Neuron (in vitro differentiated cells): Measurements from ENCODE around the gene GPR107.

Source experiments
- H2AFZ ChIP-seq: one replicate; pipeline ENCODE4 v1.6.1; 2013; ENCODE audit warnings: low read depth, mild to moderate bottlenecking, inconsistent platforms, low read length, moderate library complexity
- H3K27me3 ChIP-seq: one replicate; pipeline ENCODE4 v1.6.1; 2013; ENCODE audit warnings: low read length; ENCODE audit not compliant: insufficient read depth
- H3K36me3 ChIP-seq: one replicate; pipeline ENCODE4 v1.6.1; 2013; ENCODE audit warnings: low read length; ENCODE audit not compliant: insufficient read depth
- H3K4me1 ChIP-seq: one replicate; pipeline ENCODE4 v1.6.1; 2013; ENCODE audit warnings: low read length; ENCODE audit not compliant: insufficient read depth
- H3K4me3 ChIP-seq: 2 replicates; pipeline ENCODE4 v1.5.1; 2013; ENCODE audit warnings: mild to moderate bottlenecking, low read length, moderate library complexity
- H3K9me3 ChIP-seq: one replicate; pipeline ENCODE4 v1.6.1; 2013; ENCODE audit warnings: low read length

GPR107 gene

GRCh38 chr9:130039528-130040147 lies 14.1 kb upstream of the GPR107 start:
- Histone ChIP-seq H3K4me1 (peaks cover 12% of the 10 kb centered on the region), H3K4me3 (no peak overlapping the region), H3K36me3 (no peaks in the 10 kb centered on the region), H3K9me3 (peaks cover 5% of the 10 kb centered on the region), H2AFZ (no peak overlapping the region), H3K27me3 (no peaks in the 10 kb centered on the region)

GRCh38 chr9:130040984-130041647 lies 12.6 kb upstream of the GPR107 start:
- H3K27me3 ChIP-seq = no peaks in the 10 kb centered on the region
- H3K4me1 ChIP-seq = peaks cover 12% of the 10 kb centered on the region
- H3K4me3 ChIP-seq = peak overlapping the region; percentile 76
- H3K9me3 ChIP-seq = peaks cover 3% of the 10 kb centered on the region
- H2AFZ ChIP-seq = no peak overlapping the region
- no peaks in the 10 kb centered on the region for H3K36me3 ChIP-seq

GRCh38 chr9:130041648-130042405 lies 11.9 kb upstream of the GPR107 start:
- peaks cover 12% of the 10 kb centered on the region for H3K4me1 ChIP-seq
- peaks cover 3% of the 10 kb centered on the region for H3K9me3 ChIP-seq
- no peaks in the 10 kb centered on the region for H3K27me3 ChIP-seq
- no peaks in the 10 kb centered on the region for H3K36me3 ChIP-seq
- H2AFZ ChIP-seq = peak overlapping the region; percentile 57
- peak overlapping the region; percentile 76 for H3K4me3 ChIP-seq

- H2AFZ ChIP-seq = peak overlapping the region; percentile 57
- no peaks in the 10 kb centered on the region for H3K27me3 ChIP-seq
- H3K36me3 ChIP-seq = no peaks in the 10 kb centered on the region
- H3K9me3 ChIP-seq = peaks cover 3% of the 10 kb centered on the region
- peak overlapping the region; percentile 76 for H3K4me3 ChIP-seq
- H3K4me1 ChIP-seq = peaks cover 12% of the 10 kb centered on the region
Measured at GRCh38 chr9:130042406-130042884, 11.3 kb upstream of the GPR107 start.

- H3K27me3 ChIP-seq = no peaks in the 10 kb centered on the region
- H2AFZ ChIP-seq = peak within 1 kb of the TSS; percentile 76
- peaks cover 3% of the 10 kb centered on the region for H3K9me3 ChIP-seq
- peak within 1 kb of the TSS; percentile 76 for H3K4me3 ChIP-seq
- H3K4me1 ChIP-seq = peaks cover 12% of the 10 kb centered on the region
- no peaks in the 10 kb centered on the region for H3K36me3 ChIP-seq
Measured at GRCh38 chr9:130042885-130043653, 10.6 kb upstream of the GPR107 start, which contains the start of gene FNBP1. TSS of gene FNBP1 (minus strand) at chr9:130043189. CDS start at chr9:130042975, 214 bp downstream.

GRCh38 chr9:130043654-130044623 lies 9.8 kb upstream of the GPR107 start:
- H3K36me3 ChIP-seq = no peaks in the 10 kb centered on the region
- H3K4me1 ChIP-seq = peaks cover 12% of the 10 kb centered on the region
- H2AFZ ChIP-seq = peak overlapping the region; percentile 76
- H3K27me3 ChIP-seq = no peaks in the 10 kb centered on the region
- H3K9me3 ChIP-seq = peaks cover 3% of the 10 kb centered on the region
- peak overlapping the region; percentile 41 for H3K4me3 ChIP-seq

GRCh38 chr9:130045725-130046450 lies 7.8 kb upstream of the GPR107 start:
- H3K4me1 ChIP-seq = peaks cover 10% of the 10 kb centered on the region
- no peaks in the 10 kb centered on the region for H3K27me3 ChIP-seq
- no peak overlapping the region for H2AFZ ChIP-seq
- H3K4me3 ChIP-seq = no peak overlapping the region
- H3K36me3 ChIP-seq = no peaks in the 10 kb centered on the region
- H3K9me3 ChIP-seq = peaks cover 3% of the 10 kb centered on the region

- H3K9me3 ChIP-seq = no peaks in the 10 kb centered on the region
Measured at GRCh38 chr9:130049431-130050210, 4.1 kb upstream of the GPR107 start.

GRCh38 chr9:130050462-130050861 lies 3.2 kb upstream of the GPR107 start:
- H3K36me3 ChIP-seq = no peaks in the 10 kb centered on the region
- H2AFZ ChIP-seq = no peak overlapping the region
- H3K9me3 ChIP-seq = no peaks in the 10 kb centered on the region
- H3K4me1 ChIP-seq = peaks cover 10% of the 10 kb centered on the region
- no peak overlapping the region for H3K4me3 ChIP-seq
- H3K27me3 ChIP-seq = no peaks in the 10 kb centered on the region

More at GRCh38 chr9:130049431-130050210, 4.1 kb upstream of the GPR107 start:
- Histone ChIP-seq H3K4me3 (no peak overlapping the region), H3K4me1 (peaks cover 6% of the 10 kb centered on the region), H3K36me3 (no peaks in the 10 kb centered on the region), H3K27me3 (no peaks in the 10 kb centered on the region), H2AFZ (no peak overlapping the region)

- H3K4me3 ChIP-seq = no peak overlapping the region
Measured at GRCh38 chr9:130051855-130052254, 1.9 kb upstream of the GPR107 start.

GRCh38 chr9:130053109-130053503 lies 600 bp upstream of the GPR107 start:
- H3K4me3 ChIP-seq = peak overlapping the region; percentile 97
- H3K9me3 ChIP-seq = no peaks in the 10 kb centered on the region
- no peaks in the 10 kb centered on the region for H3K36me3 ChIP-seq
- H3K27me3 ChIP-seq = no peaks in the 10 kb centered on the region
- H3K4me1 ChIP-seq = peaks cover 10% of the 10 kb centered on the region
- H2AFZ ChIP-seq = peak overlapping the region; percentile 90

More at GRCh38 chr9:130051855-130052254, 1.9 kb upstream of the GPR107 start:
- H3K4me1 ChIP-seq = peaks cover 10% of the 10 kb centered on the region
- no peak overlapping the region for H2AFZ ChIP-seq
- H3K36me3 ChIP-seq = no peaks in the 10 kb centered on the region
- H3K9me3 ChIP-seq = no peaks in the 10 kb centered on the region
- H3K27me3 ChIP-seq = no peaks in the 10 kb centered on the region
